H1 (cell line): ENCODE results near the gene KLK5. TPM values are rescaled to one million over a fixed set of nuclear protein-coding genes. Genes with fewer than 3 reads are reported as not detected.

Experiments
- CTCF ChIA-PET: fragments of 300-600 bp; sonication (Branson Sonifier 250); formaldehyde crosslinking; loops from one replicate; lab custom pipeline; 2021; ENCODE audit not compliant: partially characterized antibody; lab: Charles Lee
- POLR2A ChIA-PET: fragments of 300-600 bp; sonication (Branson Sonifier 250); formaldehyde crosslinking; loops from one replicate; lab custom pipeline; 2021; ENCODE audit warnings: inconsistent platforms; ENCODE audit not compliant: partially characterized antibody; lab: Charles Lee
- DNase-seq, 2 experiments: peaks; one replicate each; pipeline versions ENCODE4 v3.0.0 to v3.0.0-alpha.2; 2010 to 2022; ENCODE audit warnings: low spot score in 2 of 2, low read depth in 1 of 2, mixed read lengths in 1 of 2
- FAIRE-seq: peaks from 2 replicates; lab custom pipeline; 2011; peaks lifted over from hg19 to GRCh38; lab: Jason Lieb, UNC
- H2AFZ ChIP-seq: 2 replicates; pipeline ENCODE4 v1.8.1; 2012; ENCODE audit warnings: low read length, inconsistent platforms
- H2AK5ac ChIP-seq: 2 replicates; pipeline ENCODE4 v1.6.1; 2013; ENCODE audit warnings: low read depth, low read length
- H2BK120ac ChIP-seq: replicated peaks from 2 replicates; pipeline ENCODE3; 2013; ENCODE audit warnings: low read depth, low read length, inconsistent platforms
- H2BK12ac ChIP-seq: 2 replicates; pipeline ENCODE4 v1.6.1; 2013; ENCODE audit warnings: low read depth, low read length
- H2BK15ac ChIP-seq: 2 replicates; pipeline ENCODE4 v1.6.1; 2013; ENCODE audit warnings: low read length
- H2BK20ac ChIP-seq: 2 replicates; pipeline ENCODE4 v1.6.1; 2013; ENCODE audit warnings: low read length
- H2BK5ac ChIP-seq: 2 replicates; pipeline ENCODE4 v1.6.1; 2013; ENCODE audit warnings: low read depth, low read length
- H3K14ac ChIP-seq: 2 replicates; pipeline ENCODE4 v1.6.1; 2013; ENCODE audit warnings: inconsistent platforms; ENCODE audit not compliant: insufficient read length
- H3K18ac ChIP-seq: 2 replicates; pipeline ENCODE4 v1.6.1; 2013; ENCODE audit warnings: low read length; ENCODE audit errors: extremely low read depth
- H3K23ac ChIP-seq: 2 replicates; pipeline ENCODE4 v1.6.1; 2013; ENCODE audit warnings: inconsistent platforms; ENCODE audit not compliant: insufficient read length
- H3K23me2 ChIP-seq: 2 replicates; pipeline ENCODE4 v1.6.1; 2013; ENCODE audit warnings: low read depth, low read length
- H3K27ac ChIP-seq: 2 replicates; pipeline ENCODE4 v1.6.1; 2011; ENCODE audit warnings: low read depth, low read length, inconsistent platforms
- H3K27me3 ChIP-seq, 4 experiments: replicated peaks in 1 of 4; 1 replicate in 1 of 4; 2 replicates in 3 of 4; pipeline versions ENCODE4 v1.6.1 to v1.8.1; 2011 to 2013; ENCODE audit warnings: low read length in 3 of 4, mild to moderate bottlenecking in 3 of 4, inconsistent platforms in 2 of 4, mixed read lengths in 2 of 4, moderate library complexity in 1 of 4; ENCODE audit not compliant: control insufficient read depth in 3 of 4, insufficient read depth in 3 of 4; ENCODE audit errors: extremely low read depth in 1 of 4
- H3K36me3 ChIP-seq, 4 experiments: 2 replicates each; pipeline versions ENCODE4 v1.6.1 to v1.8.1; 2011 to 2013; ENCODE audit warnings: mild to moderate bottlenecking in 4 of 4, low read length in 3 of 4, moderate library complexity in 2 of 4, control low read depth in 1 of 4, inconsistent platforms in 1 of 4; ENCODE audit not compliant: insufficient read depth in 4 of 4, control insufficient read depth in 2 of 4
- H3K4ac ChIP-seq: replicated peaks from 2 replicates; pipeline ENCODE3; 2013; ENCODE audit warnings: low read length, low read depth, mixed read lengths, inconsistent platforms; ENCODE audit not compliant: insufficient read length
- H3K4me1 ChIP-seq, 4 experiments: replicated peaks in 1 of 4; 1 replicate in 1 of 4; 2 replicates in 3 of 4; pipeline versions ENCODE4 v1.6.1 to v1.8.1; 2011 to 2013; ENCODE audit warnings: low read length in 3 of 4, inconsistent platforms in 2 of 4, mixed read lengths in 1 of 4; ENCODE audit not compliant: insufficient read depth in 4 of 4, control insufficient read depth in 3 of 4
- H3K4me2 ChIP-seq, 2 experiments: 2 replicates each; pipeline versions ENCODE4 v1.6.1 to v1.8.1; 2011 to 2013; ENCODE audit warnings: low read depth in 2 of 2, low read length in 2 of 2, control low read depth in 1 of 2, inconsistent platforms in 1 of 2, mild to moderate bottlenecking in 1 of 2; ENCODE audit not compliant: insufficient read depth in 1 of 2
- H3K4me3 ChIP-seq, 4 experiments: fragments of 200-600, 300-600 bp in 1 of 4; sonication (generic), shearing (Covaris generic), sonication (Bioruptor Twin) in 1 of 4; 2 replicates each; pipeline versions ENCODE4 v1.5.1 to v1.8.1; 2011 to 2016; ENCODE audit warnings: low read length in 4 of 4, low read depth in 3 of 4, control low read depth in 2 of 4, inconsistent platforms in 2 of 4, mild to moderate bottlenecking in 2 of 4, mixed read lengths in 1 of 4, moderate library complexity in 1 of 4; ENCODE audit not compliant: insufficient read depth in 2 of 4; ENCODE audit errors: extremely low read depth in 1 of 4
- H3K56ac ChIP-seq: replicated peaks from 2 replicates; pipeline ENCODE3; 2013; ENCODE audit warnings: low read depth, mild to moderate bottlenecking, mixed read lengths, low read length, inconsistent platforms; ENCODE audit not compliant: insufficient read length
- H3K79me1 ChIP-seq: 2 replicates; pipeline ENCODE4 v1.6.1; 2013; ENCODE audit warnings: low read depth, low read length, control low read depth
- H3K79me2 ChIP-seq, 2 experiments: 2 replicates each; pipeline versions ENCODE4 v1.6.1 to v1.8.1; 2012 to 2013; ENCODE audit warnings: low read length in 2 of 2, mild to moderate bottlenecking in 2 of 2, inconsistent platforms in 1 of 2; ENCODE audit not compliant: insufficient read depth in 2 of 2, control insufficient read depth in 1 of 2
- H3K9ac ChIP-seq, 4 experiments: replicated peaks in 1 of 4; 1 replicate in 1 of 4; 2 replicates in 3 of 4; pipeline versions ENCODE4 v1.6.1 to v1.8.1; 2011 to 2013; ENCODE audit warnings: low read depth in 3 of 4, low read length in 3 of 4, control low read depth in 2 of 4, mild to moderate bottlenecking in 2 of 4, moderate library complexity in 2 of 4, inconsistent platforms in 1 of 4; ENCODE audit errors: extremely low read depth in 1 of 4
- H3K9me3 ChIP-seq, 2 experiments: 2 replicates each; pipeline versions ENCODE4 v1.6.1 to v1.8.1; 2012 to 2013; ENCODE audit warnings: mild to moderate bottlenecking in 2 of 2, moderate library complexity in 2 of 2, control low read depth in 1 of 2, inconsistent platforms in 1 of 2, low read depth in 1 of 2, low read length in 1 of 2, mixed read lengths in 1 of 2; ENCODE audit not compliant: insufficient read depth in 2 of 2
- H4K20me1 ChIP-seq, 2 experiments: replicated peaks in 1 of 2; 2 replicates each; pipeline versions ENCODE3 to v1.8.1; 2011 to 2013; ENCODE audit warnings: inconsistent platforms in 2 of 2, low read length in 2 of 2, mild to moderate bottlenecking in 1 of 2; ENCODE audit not compliant: insufficient read depth in 2 of 2, control insufficient read depth in 1 of 2
- H4K5ac ChIP-seq: 2 replicates; pipeline ENCODE4 v1.6.1; 2013; ENCODE audit warnings: low read length, low read depth, mixed read lengths, inconsistent platforms; ENCODE audit not compliant: insufficient read length
- H4K8ac ChIP-seq: 2 replicates; pipeline ENCODE4 v1.8.0; 2013; ENCODE audit warnings: mild to moderate bottlenecking, moderate library complexity, low read length, inconsistent platforms; ENCODE audit not compliant: insufficient read depth; ENCODE audit errors: extremely low read depth
- H4K91ac ChIP-seq: replicated peaks from 2 replicates; pipeline ENCODE3; 2013; ENCODE audit warnings: low read length, mixed read lengths, inconsistent platforms; ENCODE audit not compliant: insufficient read length
- SIRT6 ChIP-seq: IDR thresholded peaks from one replicate; pipeline ENCODE4 v1.7.1; 2012; ENCODE audit warnings: low read length, inconsistent platforms
- WGBS, 2 experiments: shearing (Covaris generic) in 1 of 2; methylation state at CpG; one replicate each; pipeline versions ENCODE4 v1.1.6 to v1.1.7; 2013 to 2015; ENCODE audit warnings: low lambda C conversion rate in 2 of 2, mixed read lengths in 2 of 2, inconsistent platforms in 1 of 2, low coverage in 1 of 2, missing lambda C conversion rate in 1 of 2; ENCODE audit not compliant: insufficient replicate concordance in 2 of 2, insufficient coverage in 1 of 2, insufficient read length in 1 of 2; ENCODE audit errors: extremely low coverage in 1 of 2, missing lambda C conversion rate in 1 of 2; 5-methylcytosine and 5-hydroxymethylcytosine counted together
- polyA plus RNA-seq, 7 experiments: library from polyadenylated mRNA; depleted of rRNA in 3 of 7; stranded (reverse) in 5 of 7; unstranded in 2 of 7; fragments of >200 nt in 5 of 7; fragments of 200-250 nt in 2 of 7; gene quantifications; 1 replicate in 5 of 7; 2 replicates in 1 of 7; 4 replicates in 1 of 7; pipeline versions ENCODE4 v1.2.1 to v1.2.3, GENCODE V29; 2011 to 2013; ENCODE audit warnings: missing spikeins in 2 of 7, mixed read lengths in 2 of 7
- total RNA-seq: library from RNA; stranded (reverse); fragmentation: NEBNext Ultra II Directional; extraction: Animal tissue kit (Norgen Biotek cat#: 25700); gene quantifications from 2 replicates; pipeline ENCODE4 v1.2.1, GENCODE V29; 2021

The KLK5 gene
- total and polyA plus RNA-seq, 2 of the 8 experiments (the other 6 are each of a cell fraction or from before 2014, with no cell fraction given): 0.76 to 2.0 TPM

- POLR2A ChIA-PET: no interaction called here
- Histone ChIP-seq H3K4me3 (no peak overlapping the region), H2AK5ac (no peak overlapping the region), H3K9me3 (no peaks in the 10 kb centered on the region; a peak in 1 of 4 replicates), H2BK15ac (no peak overlapping the region), H3K4me2 (no peak overlapping the region), H4K8ac (no peak overlapping the region), H3K23ac (no peak overlapping the region), H3K27ac (no peak overlapping the region), H3K4me1 (peaks cover 0 to 12% (median 4%) of the 10 kb centered on the region in 4 experiments; a peak in 5 of 7 replicates), H2AFZ (no peak overlapping the region), H3K36me3 (no peaks in the 10 kb centered on the region), H3K79me2 (no peaks in the 10 kb centered on the region), H3K9ac (no peak overlapping the region), H2BK20ac (no peak overlapping the region), H3K23me2 (peaks cover 3% of the 10 kb centered on the region; the same call in 1 of the 2 replicates), H3K4ac (no peak overlapping the region), H3K14ac (no peak overlapping the region), H3K79me1 (no peaks in the 10 kb centered on the region), H2BK120ac (no peak overlapping the region), H4K20me1 (no peaks in the 10 kb centered on the region), H4K91ac (no peak overlapping the region), H3K27me3 (no peaks in the 10 kb centered on the region; a peak in 1 of 7 replicates), H3K56ac (no peak overlapping the region), H2BK12ac (no peak overlapping the region), H3K18ac (no peak overlapping the region), H4K5ac (no peak overlapping the region), H2BK5ac (no peak overlapping the region)
- FAIRE-seq (no peak), DNase-seq (no peak)
- TF ChIP-seq SIRT6: no peak
- CTCF ChIA-PET: interaction anchor here (1.2 to 1.3 kb wide), 2 partner anchors 8 to 52 kb away, joined by 3 to 4 read pairs; no protein-coding TSS in a partner anchor
- 86% methylated on average over 3 of the region's 3 CpGs; no CpG with 5 or more reads in 1 of the 2 experiments for WGBS, 2 experiments
These were observed 11.4 kb upstream of the KLK5 start for GRCh38 chr19:50964266-50964665.
